Astrocyte (in vitro differentiated cells and primary cell): ENCODE results near the gene AUTS2.

Experiments used
- CTCF ChIP-seq: IDR thresholded peaks from 2 replicates; pipeline ENCODE4 v1.5.1; 2011; ENCODE audit warnings: low read depth, mild to moderate bottlenecking, inconsistent platforms, low read length, moderate library complexity; ENCODE audit not compliant: insufficient read depth
- EZH2 ChIP-seq: IDR thresholded peaks from 2 replicates; pipeline ENCODE4 v1.6.1; 2012; ENCODE audit warnings: mild to moderate bottlenecking, low read length, inconsistent platforms; ENCODE audit not compliant: insufficient read depth

GRCh38 chr7:70456719-70457118, 858.4 kb downstream of the AUTS2 start:
- no peak for TF ChIP-seq EZH2
- TF ChIP-seq CTCF: no peak
